Measurements from ENCODE around the gene PTBP3.
"Not testable (repeated sequence)": the region's sequence is repeated elsewhere in the genome, so short reads cannot be mapped to it uniquely, and the experiment has no call there.

Gene PTBP3

DNA sequence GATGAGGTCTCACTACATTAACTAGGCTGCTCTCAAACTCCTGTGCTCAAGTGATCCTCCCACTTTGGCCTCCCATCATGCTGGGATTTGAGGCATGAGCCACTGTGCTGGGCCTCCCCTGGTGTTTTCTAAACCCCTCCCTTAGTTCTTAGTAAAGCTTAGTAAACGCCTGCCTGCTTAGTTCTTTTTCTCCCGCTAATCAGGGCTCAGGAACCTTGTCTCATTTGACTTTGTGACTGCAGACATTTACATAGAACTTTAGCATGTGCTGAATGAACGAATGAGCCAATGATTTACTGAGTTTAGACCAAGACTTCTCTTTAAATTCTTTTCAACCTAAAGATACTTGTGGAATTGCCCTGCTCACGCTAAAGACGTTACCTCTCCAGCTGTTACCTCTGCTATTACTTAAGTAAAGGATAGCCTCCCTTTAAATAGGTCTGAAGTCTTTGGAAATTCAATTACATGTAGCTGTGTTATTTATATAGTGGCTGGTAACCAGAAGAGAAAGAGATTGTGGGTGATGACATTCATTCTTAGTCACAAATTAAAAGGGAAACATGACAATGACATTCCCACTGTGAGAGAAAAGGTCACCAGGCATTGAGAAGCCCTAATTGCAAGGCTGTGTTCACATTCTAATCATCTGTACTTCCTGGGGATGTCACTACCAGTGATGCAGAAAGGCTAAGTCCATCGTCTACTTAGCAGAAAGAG, 139.7 kb downstream of the PTBP3 start:
- DNase-seq = no peak

DNA sequence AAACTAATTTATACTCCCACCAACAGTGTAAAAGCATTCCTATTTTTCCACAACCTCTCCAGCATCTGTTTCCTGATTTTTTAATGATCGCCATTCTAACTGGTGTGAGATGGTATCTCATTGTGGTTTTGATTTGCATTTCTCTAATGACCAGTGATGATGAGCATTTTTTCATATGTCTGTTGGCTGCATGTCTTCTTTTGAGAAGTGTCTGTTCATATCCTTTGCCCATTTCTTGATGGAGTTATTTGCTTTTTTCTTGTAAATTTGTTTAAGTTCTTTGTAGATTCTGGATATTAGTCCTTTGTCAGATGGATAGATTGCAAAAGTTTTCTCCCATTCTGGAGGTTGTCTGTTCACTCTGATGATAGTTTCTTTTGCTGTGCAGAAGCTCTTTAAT, 143.1 kb downstream of the PTBP3 start:
- DNase-seq = not testable (repeated sequence)

DNA sequence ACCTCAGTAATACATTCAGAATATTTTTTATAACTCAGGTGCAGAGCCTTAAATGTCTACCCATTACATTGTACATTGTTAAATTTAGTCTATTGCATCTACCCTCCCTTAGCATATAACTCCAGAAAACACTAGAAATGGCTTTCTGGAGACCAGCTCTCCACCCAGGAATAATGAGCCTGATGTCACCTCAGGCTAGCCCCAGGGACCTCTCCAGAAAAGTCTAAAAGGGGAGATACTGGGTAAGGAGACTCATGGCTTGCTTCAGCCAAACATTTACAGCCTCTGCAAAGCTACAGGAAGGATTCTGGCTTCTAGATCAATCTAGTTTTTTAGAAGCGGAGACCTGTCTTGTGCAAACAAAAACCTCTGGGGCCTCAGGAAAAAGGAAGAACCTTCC, 144.5 kb downstream of the PTBP3 start:
- no peak for DNase-seq

DNA sequence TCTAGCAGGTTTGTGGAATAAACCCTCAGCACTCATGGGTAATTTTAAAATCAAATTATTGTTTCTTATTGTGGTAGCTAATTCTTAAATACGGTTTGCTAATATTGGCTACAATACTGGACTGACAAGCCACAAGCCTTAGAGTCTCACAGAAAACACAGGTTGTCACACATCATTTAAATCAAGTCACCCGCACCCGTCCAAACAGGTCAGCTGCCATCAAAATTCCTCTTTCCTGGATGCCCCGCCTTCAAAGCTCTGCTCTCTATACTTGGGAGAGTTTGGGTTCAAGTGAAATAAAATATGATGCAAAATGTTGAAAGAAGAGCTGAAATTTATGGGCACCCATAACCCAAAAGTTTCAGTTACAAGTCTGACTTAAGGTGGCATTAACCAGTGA, 146.0 kb downstream of the PTBP3 start:
- DNase-seq = no peak

DNA sequence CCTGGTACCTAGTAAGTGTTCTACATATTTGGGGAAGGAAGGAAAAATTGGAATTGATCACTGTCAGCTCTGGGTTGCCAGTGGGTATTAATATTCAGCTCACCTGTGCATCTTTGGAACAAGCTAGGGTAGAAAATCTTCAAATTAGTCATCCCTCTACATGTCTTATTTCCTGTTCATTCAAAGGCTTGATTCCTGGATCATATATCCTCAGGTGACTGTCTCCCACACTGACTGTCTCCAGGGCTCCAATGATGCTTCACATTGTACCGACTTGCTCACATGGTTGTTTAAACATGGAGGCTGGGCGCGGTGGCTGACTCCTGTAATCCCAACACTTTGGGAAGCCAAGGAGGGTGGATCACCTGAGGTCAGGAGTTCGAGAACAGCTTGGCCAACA, 146.7 kb downstream of the PTBP3 start:
- DNase-seq = no peak

DNA sequence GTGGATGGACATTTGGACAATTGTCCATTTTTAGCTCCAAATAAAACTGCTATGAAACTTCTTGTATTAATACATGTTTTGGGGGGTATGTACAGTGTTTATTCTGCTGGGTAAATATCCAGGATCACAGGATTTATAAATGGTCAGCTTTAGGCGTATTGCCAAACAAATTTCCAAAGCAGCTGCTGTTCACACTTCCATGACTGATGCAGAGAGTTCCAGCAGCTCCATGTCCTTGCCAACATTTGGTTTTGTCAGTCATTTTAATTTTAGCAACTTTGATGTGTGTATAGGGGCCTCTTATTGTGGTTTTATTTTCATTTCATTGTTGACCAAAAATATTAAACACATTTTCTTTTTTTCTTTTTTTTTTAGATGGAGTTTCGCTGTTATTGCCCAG, 148.5 kb downstream of the PTBP3 start:
- no peak for DNase-seq

DNA sequence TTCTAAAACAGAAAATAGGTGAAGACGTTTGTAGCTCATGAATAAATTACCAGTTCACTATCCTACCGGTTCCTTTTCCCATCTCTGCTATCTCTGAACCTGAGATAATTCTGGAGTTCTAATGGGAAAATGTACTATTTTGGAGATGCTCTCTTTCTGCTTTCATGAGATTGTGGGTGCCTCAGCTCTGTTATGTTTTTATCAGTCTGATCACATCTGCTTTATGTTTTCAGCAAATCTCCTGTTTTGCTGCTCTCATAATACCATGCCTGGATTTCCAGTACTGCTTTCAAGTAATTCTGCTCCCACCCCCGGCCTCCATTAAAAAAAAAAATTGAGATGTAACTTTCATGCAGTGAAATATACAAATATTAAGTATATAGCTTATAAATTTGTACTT, 149.2 kb downstream of the PTBP3 start:
- no peak for DNase-seq

DNA sequence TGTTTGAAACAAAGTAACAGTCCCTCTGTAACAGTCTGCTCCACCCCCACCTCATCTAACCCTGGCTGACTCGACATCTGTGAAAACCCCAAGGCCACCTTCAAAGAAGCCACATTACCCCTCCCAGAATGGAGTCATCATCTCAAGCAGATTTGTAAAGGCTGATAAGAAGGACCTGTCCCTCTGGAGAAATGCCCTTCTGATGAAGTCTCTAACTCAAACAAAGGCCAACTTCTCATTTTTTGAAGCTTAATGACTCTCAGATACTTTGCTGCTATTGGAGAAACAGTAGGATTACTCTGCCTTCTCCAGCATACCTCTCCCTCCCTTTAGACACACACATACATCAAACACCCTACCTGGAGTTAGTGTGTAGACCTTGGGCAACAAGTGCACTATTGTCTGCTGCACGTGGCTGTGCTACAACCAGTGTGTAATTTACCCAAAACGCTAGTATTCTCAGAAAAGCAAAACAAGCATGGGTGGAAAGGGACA, 153.0 kb downstream of the PTBP3 start:
- DNase-seq = no peak

DNA sequence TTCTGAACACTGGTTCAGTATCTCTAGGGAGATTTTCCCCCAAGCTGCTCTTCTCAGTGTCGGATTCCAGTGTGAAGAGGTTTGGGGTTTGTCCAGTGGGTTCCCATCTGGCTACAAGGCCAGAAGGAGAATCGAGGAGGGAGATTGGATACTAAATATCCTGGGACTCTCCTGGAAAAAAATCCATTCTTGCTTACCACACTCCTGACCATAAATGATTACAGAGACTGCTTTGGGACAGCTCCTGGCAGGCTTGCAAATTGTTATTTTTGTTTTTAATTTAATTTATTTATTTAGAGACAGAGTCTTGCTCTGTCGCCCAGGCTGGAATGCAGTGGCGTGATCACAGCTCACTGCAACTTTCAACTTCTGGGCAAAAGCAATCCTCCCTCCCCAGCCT, 153.6 kb downstream of the PTBP3 start:
- DNase-seq = no peak

DNA sequence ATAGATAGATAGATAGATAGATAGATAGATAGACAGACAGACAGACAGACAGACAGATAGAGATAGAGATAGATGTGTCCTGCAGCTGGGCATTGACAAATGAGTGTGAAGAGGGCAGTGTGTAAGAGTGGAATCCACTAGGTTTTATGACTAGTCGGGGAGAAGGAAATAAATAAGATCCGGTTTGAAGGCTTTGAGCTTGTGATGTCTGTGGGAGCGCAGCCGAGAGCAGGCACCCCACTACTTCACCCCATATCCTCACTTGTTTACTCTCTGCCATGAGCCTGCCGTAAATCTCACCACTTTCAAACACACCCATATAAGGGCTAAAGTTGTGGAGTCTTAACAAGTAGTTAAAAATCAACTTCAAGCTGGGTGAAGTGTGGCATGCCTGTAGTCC, 156.9 kb downstream of the PTBP3 start:
- no peak for DNase-seq

DNA sequence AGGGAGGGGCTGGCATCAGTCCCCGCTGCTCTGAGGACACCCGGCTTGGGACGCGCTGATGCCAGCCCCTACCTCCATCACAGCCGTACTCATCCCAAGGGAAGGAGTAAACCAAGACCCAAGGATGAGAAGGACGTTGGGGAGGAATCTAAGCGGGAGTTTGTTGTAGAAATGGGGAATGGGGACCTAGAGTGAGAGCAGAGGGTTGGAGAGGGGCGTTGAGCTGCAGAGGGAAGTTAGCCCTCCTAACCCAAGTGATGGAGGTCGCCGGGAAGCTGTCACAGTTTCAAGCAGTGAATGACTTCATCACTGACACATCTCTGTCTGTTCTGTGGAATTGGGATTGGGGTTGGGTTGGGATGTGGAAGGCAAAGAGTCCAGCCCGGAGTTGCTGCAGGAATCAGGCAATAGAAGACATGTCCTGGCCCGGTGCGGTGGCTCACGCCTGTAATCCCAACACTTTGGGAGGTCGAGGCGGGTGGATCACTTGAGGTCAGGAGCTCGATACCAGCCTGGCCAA, 157.6 kb downstream of the PTBP3 start:
- no peak for DNase-seq

DNA sequence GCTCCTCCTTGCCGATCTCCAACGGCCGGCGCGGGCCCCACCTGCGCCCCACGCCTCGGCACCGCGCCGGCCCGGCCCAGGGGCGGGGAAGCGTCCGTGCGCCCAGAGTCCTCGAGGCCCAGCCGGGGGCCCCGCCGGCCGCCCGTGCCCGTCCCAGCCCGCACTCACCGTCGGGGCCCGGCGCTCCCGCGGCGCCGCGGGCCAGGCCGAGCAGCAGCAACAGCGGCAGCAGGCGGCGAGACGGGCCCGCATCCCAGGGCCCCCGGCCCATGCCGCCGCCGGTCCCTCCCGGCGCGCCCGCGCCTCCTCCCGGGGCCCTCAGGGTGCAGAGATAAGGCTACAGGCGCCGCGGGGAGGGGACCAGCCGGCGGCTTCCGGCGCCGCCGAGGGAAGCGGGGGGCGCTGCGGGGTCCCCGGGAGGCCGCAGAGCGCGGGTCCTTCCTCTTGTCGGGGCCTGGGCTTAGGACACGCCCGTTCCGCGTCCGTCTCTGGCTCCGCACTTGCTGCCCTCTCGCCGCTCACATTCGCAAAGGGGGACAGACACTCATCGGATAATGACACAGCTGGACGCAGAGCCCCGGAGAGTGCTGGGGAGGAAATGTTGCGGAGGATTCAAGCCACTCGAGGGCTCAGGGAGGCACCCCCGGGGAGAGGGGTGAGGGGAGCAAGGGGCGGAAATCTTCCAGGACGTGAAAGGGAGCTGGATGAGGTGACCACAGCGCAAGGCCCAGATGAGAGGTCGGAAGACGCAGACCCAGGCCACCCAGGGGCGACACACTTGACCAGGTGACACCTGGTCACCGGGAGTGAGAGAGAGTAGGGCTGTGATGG, 158.2 kb downstream of the PTBP3 start, which contains the start of gene SUSD1:
TSS of gene SUSD1 (minus strand) at position 333 of the 831 bp plus-strand sequence. CDS start at position 271, 62 bp downstream.
- DNase-seq = peak; percentile 58

DNA sequence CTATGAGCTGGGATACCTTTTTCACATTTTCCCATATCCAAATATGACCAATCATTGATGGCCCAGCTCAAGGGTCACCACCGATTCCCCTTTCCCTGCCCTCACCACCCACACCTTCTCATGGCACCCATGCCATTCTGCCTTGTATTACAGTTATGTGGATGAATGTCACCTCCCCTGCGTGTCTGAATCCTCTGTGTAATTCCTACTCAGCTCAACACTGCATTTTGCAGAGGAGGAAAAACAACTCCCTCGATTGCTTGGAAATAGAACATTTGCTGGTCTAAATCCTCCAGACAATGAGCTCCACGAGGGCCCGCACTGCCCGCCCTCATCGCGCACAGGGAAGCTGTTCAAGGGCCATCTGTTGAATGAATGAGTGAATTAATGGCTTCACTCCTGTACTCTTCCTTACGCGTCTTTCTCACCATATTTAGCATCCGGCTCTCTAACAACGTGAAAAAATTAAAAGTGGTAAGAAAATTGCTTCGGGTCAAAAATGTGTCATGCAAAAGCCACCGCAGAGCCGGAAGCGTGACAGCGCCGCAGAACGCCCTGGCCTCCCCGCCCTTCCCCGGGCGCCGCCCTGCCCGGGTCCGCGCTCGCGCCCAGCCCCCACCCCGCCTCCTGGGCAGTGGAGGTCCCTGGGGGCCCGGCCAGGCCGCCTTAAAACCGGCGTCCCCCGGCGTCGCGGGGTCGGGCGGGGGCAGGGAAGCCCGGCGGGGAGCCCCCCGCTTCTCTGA, 159.0 kb downstream of the PTBP3 start:
- peak; percentile 66 for DNase-seq

DNA sequence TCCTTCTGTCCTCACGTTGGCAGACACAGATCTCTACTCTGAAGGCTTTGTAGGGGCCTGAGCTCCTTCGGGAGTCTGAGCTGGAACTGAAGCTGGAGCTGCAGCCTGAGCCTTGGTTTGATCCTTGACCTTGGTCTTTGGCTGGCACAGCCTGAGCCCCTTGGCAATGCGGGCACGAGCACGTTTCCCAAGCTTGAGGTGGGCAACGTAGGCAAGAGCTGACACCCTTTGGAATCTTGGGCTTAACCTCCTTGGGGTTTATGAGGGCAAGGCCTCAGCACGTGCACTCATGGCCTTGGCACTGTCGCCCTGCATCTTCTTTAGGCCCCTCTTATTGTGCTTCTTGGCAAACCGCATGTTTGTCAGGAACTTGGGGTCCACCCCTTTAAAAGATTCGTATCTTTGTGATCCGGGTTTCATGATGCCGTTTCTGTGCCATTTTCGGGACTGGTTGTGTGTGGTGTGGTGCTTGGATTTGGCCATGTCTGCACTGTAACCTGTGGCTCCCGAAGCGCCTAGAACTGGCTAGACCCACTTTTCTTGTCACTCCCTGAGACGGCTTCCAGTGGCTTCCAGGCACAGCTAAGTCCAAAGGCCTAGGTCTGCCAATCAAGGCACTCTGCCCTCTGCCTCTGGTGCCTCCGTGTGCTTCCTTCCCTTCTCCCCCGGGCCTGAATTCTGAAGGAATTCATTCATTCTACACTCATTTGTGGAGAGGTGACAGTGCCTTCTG, 159.8 kb downstream of the PTBP3 start:
- DNase-seq = no peak

DNA sequence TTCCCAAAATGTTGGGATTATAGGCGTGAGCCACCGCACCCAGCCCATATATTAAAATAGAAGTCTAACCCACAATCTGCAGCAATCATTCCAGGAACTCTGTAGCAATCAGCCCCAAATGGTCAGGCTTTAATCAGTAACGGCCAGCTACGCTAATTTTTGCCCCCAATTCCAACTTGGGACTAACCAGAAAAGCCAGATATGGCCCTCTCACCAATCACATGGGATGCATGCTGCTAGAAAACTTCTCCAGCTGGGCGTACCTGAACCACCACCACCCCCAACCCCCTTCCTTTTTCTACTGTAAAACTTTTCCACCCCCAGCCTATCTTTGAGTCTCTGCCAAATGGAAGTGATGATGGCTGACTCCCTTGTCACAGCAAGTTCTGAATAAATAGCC, 162.5 kb downstream of the PTBP3 start:
- DNase-seq = no peak

DNA sequence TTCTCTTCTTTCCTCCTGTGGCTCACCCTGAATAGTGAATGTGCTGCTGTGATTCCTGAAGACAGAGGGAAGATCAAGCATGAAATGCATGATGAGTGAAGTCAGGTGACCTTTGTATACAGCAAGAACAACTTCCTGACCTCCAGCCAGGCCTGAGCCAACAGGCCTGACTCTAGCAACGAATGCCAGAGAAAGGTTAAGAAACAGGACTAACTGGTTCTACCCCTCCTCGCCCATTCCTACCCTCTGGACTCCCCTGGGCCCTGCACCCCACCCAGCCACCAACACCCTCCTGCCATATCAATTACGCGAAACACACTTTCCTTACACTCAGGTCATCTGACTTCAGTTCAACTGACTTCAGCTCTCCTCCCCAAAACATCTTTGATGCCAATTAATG, 163.2 kb downstream of the PTBP3 start:
- DNase-seq = no peak

DNA sequence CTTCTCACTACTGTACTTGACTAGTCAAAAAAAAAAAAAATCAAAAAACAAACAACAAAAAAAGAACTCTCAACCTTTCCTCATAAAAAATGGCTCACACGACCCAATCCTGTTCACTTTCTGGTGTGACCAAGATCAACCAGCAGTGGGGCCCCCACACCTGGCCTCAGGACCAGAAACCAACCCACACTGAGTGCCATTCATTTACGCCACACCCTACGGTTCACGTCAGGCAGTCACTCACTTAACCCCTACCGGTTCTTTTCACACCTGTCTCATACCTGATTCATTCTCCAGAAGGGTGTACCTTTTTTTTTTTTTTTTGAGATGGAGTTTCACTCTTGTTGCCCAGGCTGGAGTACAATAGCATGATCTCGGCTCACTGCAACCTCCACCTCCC, 164.1 kb downstream of the PTBP3 start:
- DNase-seq = no peak

DNA sequence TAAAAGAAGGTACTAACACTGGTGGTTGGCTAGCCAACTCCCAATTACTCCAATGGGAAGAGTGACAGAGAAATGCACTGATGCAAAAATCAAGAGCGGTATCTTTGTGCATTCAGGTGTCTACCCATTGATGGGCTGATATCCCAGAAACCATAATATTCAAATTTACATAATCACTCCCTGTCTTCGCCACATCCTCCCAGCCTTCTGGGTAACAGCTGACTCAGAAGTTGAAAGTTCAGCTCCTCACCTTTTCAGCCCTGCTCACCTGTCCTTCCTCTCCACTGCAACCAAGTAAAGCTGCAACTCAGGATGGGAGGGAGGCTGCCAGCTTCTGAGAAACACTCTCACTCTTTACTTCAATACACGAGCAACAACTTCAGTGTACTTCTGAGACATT, 165.2 kb downstream of the PTBP3 start:
- DNase-seq = no peak
